ENCODE data around the gene NPNT. TPM values are rescaled to one million over a fixed set of nuclear protein-coding genes. Genes with fewer than 3 reads are reported as not detected.

The NPNT gene
- total RNA-seq, 1 donor from 2014 or later = 217 TPM

DNA sequence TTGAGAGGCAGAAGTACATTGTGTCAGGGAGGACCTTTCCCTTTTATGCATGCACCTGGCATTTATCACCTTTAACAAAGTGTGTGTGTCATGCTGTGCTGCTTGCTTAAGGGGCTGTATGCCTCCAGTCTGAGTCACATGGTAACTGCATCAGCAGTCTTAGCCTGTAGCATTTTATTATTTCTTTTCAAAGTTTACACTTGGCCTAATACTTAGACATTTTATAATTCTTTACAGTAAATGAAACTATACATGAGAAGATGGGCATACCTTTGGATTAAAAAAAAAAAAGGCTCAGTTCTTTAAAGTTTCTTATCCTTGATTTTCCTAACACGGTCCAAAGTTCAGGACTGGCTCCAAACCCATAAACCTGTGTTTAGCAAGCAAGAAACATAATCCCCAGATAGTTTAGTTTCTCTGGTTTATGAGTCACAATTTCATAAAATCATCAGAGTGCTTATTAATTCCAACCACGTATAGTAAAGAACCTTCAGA, 14.6 kb downstream of the NPNT start:
- no peaks in the 10 kb centered on the region for H3K4me1 ChIP-seq
- intact Hi-C loops (cut with DNase I) = no loop called here
- peak in 1 of 2 donors; percentile 88 for ATAC-seq
- TF ChIP-seq, protein P1, sequence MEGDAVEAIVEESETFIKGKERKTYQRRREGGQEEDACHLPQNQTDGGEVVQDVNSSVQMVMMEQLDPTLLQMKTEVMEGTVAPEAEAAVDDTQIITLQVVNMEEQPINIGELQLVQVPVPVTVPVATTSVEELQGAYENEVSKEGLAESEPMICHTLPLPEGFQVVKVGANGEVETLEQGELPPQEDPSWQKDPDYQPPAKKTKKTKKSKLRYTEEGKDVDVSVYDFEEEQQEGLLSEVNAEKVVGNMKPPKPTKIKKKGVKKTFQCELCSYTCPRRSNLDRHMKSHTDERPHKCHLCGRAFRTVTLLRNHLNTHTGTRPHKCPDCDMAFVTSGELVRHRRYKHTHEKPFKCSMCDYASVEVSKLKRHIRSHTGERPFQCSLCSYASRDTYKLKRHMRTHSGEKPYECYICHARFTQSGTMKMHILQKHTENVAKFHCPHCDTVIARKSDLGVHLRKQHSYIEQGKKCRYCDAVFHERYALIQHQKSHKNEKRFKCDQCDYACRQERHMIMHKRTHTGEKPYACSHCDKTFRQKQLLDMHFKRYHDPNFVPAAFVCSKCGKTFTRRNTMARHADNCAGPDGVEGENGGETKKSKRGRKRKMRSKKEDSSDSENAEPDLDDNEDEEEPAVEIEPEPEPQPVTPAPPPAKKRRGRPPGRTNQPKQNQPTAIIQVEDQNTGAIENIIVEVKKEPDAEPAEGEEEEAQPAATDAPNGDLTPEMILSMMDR (IDR thresholded peaks at IDR 0.05) = no peak
- no peaks in the 10 kb centered on the region for H3K9me3 ChIP-seq
- no peaks in the 10 kb centered on the region for H3K36me3 ChIP-seq
- H3K27me3 ChIP-seq (ENCODE audit: low read depth) = no peaks in the 10 kb centered on the region
- no peak overlapping the region for H3K27ac ChIP-seq
- DNase-seq = no peak
- no peak overlapping the region for H3K4me3 ChIP-seq

DNA sequence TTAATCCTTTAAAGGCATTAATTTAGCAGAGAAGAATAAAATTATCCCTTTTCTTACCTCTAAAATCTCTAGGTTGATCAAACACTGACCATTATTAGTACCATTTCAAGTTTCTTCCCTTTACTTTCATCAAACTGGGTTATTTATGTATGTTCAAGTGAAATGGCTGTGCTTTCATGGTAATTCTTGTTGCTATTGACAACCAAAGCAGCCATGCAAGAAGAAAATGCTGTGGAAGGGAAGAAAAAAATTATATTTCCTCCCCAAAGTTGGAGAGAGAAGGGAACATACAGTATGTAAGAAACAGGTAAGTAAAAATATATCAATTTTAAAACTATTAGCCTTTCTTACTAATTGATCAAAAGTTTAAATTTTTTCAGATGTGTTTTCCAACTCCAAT, 16.2 kb downstream of the NPNT start:
- H3K36me3 ChIP-seq = no peaks in the 10 kb centered on the region
- no peak overlapping the region for H3K4me3 ChIP-seq
- no peak for DNase-seq
- no peak for ATAC-seq
- H3K4me1 ChIP-seq = no peaks in the 10 kb centered on the region
- H3K27ac ChIP-seq = no peak overlapping the region
- H3K27me3 ChIP-seq (ENCODE audit: low read depth) = no peaks in the 10 kb centered on the region
- no peaks in the 10 kb centered on the region for H3K9me3 ChIP-seq
- TF ChIP-seq, protein P1 (IDR thresholded peaks at IDR 0.05) = no peak
- intact Hi-C loops (cut with DNase I) = no loop called here

DNA sequence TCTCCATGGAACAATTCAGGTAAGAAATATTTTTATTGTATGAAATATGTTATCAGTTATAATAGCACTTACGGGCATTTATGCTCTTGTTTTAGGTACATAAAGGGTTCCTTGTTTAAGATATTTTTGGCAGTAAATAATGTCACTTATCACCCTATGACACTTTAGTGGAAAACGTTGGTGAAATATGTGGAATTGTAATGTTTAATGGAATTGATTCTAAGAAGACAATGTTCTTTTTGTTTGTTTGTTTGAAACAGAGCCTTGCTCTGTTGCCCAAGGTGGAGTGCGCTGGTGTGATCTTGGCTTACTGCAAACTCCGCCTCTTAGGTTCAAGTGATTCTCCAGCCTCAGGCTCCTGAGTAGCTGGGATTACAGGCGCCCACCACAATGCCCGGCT, 17.4 kb downstream of the NPNT start:
- no peak overlapping the region for H3K27ac ChIP-seq
- H3K36me3 ChIP-seq = no peaks in the 10 kb centered on the region
- ATAC-seq (no peak), DNase-seq (no peak)
- H3K4me1 ChIP-seq = no peaks in the 10 kb centered on the region
- intact Hi-C loops (cut with DNase I) = no loop called here
- TF ChIP-seq, protein P1 (IDR thresholded peaks at IDR 0.05) = no peak
- H3K4me3 ChIP-seq = no peak overlapping the region
- no peaks in the 10 kb centered on the region for H3K27me3 ChIP-seq (ENCODE audit: low read depth)
- H3K9me3 ChIP-seq = no peaks in the 10 kb centered on the region

DNA sequence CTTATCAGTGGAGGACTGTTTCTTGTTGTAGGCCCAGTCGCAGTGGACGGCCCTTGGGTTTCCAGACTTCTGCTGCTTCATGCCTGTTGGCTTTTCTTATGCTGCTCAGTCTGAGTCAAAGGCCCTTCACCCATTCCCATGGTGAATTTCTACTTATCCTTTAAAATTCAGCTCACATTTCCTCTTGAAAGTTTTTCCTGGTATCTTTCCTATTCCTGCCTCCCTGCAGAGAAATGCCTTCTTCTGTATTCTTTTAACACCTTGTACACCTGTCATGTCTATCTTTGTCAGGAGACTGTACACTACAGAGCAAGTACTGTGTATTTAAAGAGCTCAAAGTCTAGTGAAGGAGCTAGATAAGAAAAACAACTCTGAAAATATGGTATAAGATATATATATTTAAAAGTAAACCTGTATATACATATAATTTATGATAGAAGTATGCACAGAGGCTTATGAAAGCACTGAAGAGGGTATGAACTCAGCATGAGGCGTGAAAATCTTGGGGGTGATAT, 22.0 kb downstream of the NPNT start:
- TF ChIP-seq, protein P1 (IDR thresholded peaks at IDR 0.05) = no peak
- H3K36me3 ChIP-seq = no peaks in the 10 kb centered on the region
- ATAC-seq = no peak
- H3K4me1 ChIP-seq = no peaks in the 10 kb centered on the region
- no peak overlapping the region for H3K27ac ChIP-seq
- H3K9me3 ChIP-seq = no peaks in the 10 kb centered on the region
- DNase-seq = no peak
- intact Hi-C loops (cut with DNase I) = no loop called here
- H3K27me3 ChIP-seq (ENCODE audit: low read depth) = no peaks in the 10 kb centered on the region
- no peak overlapping the region for H3K4me3 ChIP-seq

DNA sequence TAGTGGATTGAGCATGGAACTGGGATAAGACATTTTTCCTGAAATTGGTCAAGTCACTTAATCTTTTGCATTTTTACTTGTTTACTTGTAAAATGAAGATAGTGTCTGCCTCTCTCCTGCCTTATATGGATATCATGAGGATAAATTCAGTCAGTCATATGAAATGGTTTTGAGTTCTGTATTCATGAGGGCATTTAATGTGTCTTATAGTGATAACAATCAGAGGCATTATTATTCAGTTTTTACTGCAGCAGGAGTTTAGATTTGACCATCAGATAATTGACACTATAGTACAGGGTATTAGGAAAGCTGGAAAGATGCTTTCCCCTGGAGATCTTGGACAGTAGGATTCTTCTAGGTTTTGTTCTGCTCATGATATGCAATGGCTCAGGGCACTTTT, 26.0 kb downstream of the NPNT start:
- ATAC-seq (no peak), DNase-seq (no peak)
- Histone ChIP-seq H3K4me3 (no peak overlapping the region), H3K36me3 (no peaks in the 10 kb centered on the region), H3K4me1 (peaks cover 10% of the 10 kb centered on the region), H3K27ac (no peak overlapping the region), H3K27me3 (ENCODE audit: low read depth) (no peaks in the 10 kb centered on the region), H3K9me3 (no peaks in the 10 kb centered on the region)
- TF ChIP-seq, protein P1 (IDR thresholded peaks at IDR 0.05) = no peak
- intact Hi-C loops (cut with DNase I) = no loop called here

Data from lower lobe of right lung (tissue), 2 donors.